Trophoblast cell (in vitro differentiated cells and primary cell): ENCODE data around the gene PKP1.

Source experiments
- DNase-seq, 2 donors: peaks; one replicate each; pipeline ENCODE4 v3.0.0-alpha.2; 2016
- H2AFZ ChIP-seq: 2 replicates; pipeline ENCODE4 v1.6.1; 2013; ENCODE audit warnings: low read length, moderate library complexity, mild to moderate bottlenecking; ENCODE audit not compliant: insufficient read depth, poor library complexity
- H2AK5ac ChIP-seq: 2 replicates; pipeline ENCODE4 v1.6.1; 2013; ENCODE audit warnings: mild to moderate bottlenecking, low read length
- H2BK120ac ChIP-seq: 2 replicates; pipeline ENCODE4 v1.6.1; 2013; ENCODE audit warnings: low read length, mild to moderate bottlenecking, moderate library complexity; ENCODE audit not compliant: insufficient read depth, poor library complexity
- H2BK12ac ChIP-seq: 2 replicates; pipeline ENCODE4 v1.6.1; 2013; ENCODE audit warnings: mild to moderate bottlenecking, low read length, moderate library complexity
- H2BK5ac ChIP-seq: 2 replicates; pipeline ENCODE4 v1.6.1; 2013; ENCODE audit warnings: low read length, low read depth, moderate library complexity, mild to moderate bottlenecking; ENCODE audit not compliant: poor library complexity
- H3K14ac ChIP-seq: 2 replicates; pipeline ENCODE4 v1.6.1; 2013; ENCODE audit warnings: mild to moderate bottlenecking, low read length
- H3K18ac ChIP-seq: 2 replicates; pipeline ENCODE4 v1.6.1; 2013; ENCODE audit warnings: mild to moderate bottlenecking, low read length
- H3K23ac ChIP-seq: 2 replicates; pipeline ENCODE4 v1.6.1; 2013; ENCODE audit warnings: low read length
- H3K27ac ChIP-seq: 2 replicates; pipeline ENCODE4 v1.5.1; 2013; ENCODE audit warnings: low read depth, mild to moderate bottlenecking, inconsistent platforms, low read length, moderate library complexity
- H3K27me3 ChIP-seq: 2 replicates; pipeline ENCODE4 v1.6.1; 2013; ENCODE audit warnings: inconsistent platforms, mild to moderate bottlenecking, low read length, moderate library complexity; ENCODE audit not compliant: insufficient read depth
- H3K36me3 ChIP-seq, 2 experiments: 1 replicate in 1 of 2; 2 replicates in 1 of 2; pipeline ENCODE4 v1.6.1; 2013; ENCODE audit warnings: low read length in 2 of 2, mild to moderate bottlenecking in 2 of 2, moderate library complexity in 1 of 2; ENCODE audit not compliant: insufficient read depth in 2 of 2, control insufficient read depth in 1 of 2
- H3K4ac ChIP-seq: 2 replicates; pipeline ENCODE4 v1.6.1; 2013; ENCODE audit warnings: low read depth, mild to moderate bottlenecking, low read length, moderate library complexity
- H3K4me1 ChIP-seq, 2 experiments: 1 replicate in 1 of 2; 2 replicates in 1 of 2; pipeline ENCODE4 v1.6.1; 2013; ENCODE audit warnings: low read length in 2 of 2, mild to moderate bottlenecking in 2 of 2, moderate library complexity in 1 of 2; ENCODE audit not compliant: insufficient read depth in 2 of 2, control insufficient read depth in 1 of 2
- H3K4me2 ChIP-seq: 2 replicates; pipeline ENCODE4 v1.6.1; 2013; ENCODE audit warnings: inconsistent platforms, mild to moderate bottlenecking, low read length, moderate library complexity
- H3K4me3 ChIP-seq: 2 replicates; pipeline ENCODE4 v1.5.1; 2013; ENCODE audit warnings: mild to moderate bottlenecking, low read depth, low read length, inconsistent platforms
- H3K79me1 ChIP-seq: one replicate; pipeline ENCODE4 v1.6.1; 2013; ENCODE audit warnings: low read length
- H3K79me2 ChIP-seq: 2 replicates; pipeline ENCODE4 v1.6.1; 2013; ENCODE audit warnings: low read length, mild to moderate bottlenecking; ENCODE audit not compliant: control insufficient read depth, insufficient read depth, poor library complexity
- H3K9ac ChIP-seq: 2 replicates; pipeline ENCODE4 v1.6.1; 2013; ENCODE audit warnings: mild to moderate bottlenecking, low read length
- H3K9me3 ChIP-seq: 2 replicates; pipeline ENCODE4 v1.6.1; 2013; ENCODE audit warnings: low read depth, mild to moderate bottlenecking, control low read depth, inconsistent platforms, low read length; ENCODE audit not compliant: insufficient read depth
- H4K12ac ChIP-seq: 2 replicates; pipeline ENCODE4 v1.6.1; 2013; ENCODE audit warnings: low read depth, mild to moderate bottlenecking, low read length, moderate library complexity
- H4K8ac ChIP-seq: 2 replicates; pipeline ENCODE4 v1.6.1; 2013; ENCODE audit warnings: low read depth, mild to moderate bottlenecking, low read length, moderate library complexity
- H4K91ac ChIP-seq: one replicate; pipeline ENCODE4 v1.6.1; 2013; ENCODE audit warnings: low read depth, mild to moderate bottlenecking, low read length, moderate library complexity
- WGBS: extraction: QIAGEN DNeasy Blood & Tissue Kit; methylation state at CpG from one replicate; pipeline ENCODE4 v1.1.7; 2013; ENCODE audit warnings: missing lambda C conversion rate; ENCODE audit not compliant: insufficient read length, insufficient coverage; ENCODE audit errors: extremely low coverage; 5-methylcytosine and 5-hydroxymethylcytosine counted together

The PKP1 gene

DNA sequence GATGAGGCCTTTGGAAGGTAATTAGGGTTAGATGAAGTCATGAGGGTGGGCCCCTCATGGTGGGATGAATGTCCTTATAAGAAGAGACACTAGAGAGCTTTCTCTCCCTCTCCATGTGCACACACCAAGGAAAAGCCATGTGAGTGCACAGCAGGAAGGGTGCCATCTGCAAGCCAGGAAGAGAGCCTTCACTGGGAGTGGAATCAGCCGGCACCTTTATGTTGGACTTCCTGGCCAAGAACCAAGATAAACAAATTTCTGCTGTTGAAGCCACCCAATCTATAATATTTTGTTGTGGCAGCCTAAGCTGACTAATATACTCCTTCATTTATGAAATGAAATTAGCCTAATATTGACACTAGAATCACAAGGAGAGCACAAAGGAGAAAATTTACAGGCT lies 38.2 kb upstream of the PKP1 start:
- Histone ChIP-seq H2BK12ac (no peak overlapping the region), H2AFZ (no peak overlapping the region), H4K8ac (no peak overlapping the region), H3K79me1 (no peaks in the 10 kb centered on the region), H2BK5ac (no peak overlapping the region), H2AK5ac (no peak overlapping the region), H2BK120ac (no peak overlapping the region), H4K12ac (no peak overlapping the region), H3K23ac (no peak overlapping the region), H3K4me1 (no peaks in the 10 kb centered on the region), H4K91ac (no peak overlapping the region), H3K36me3 (no peaks in the 10 kb centered on the region), H3K4me3 (no peak overlapping the region), H3K79me2 (no peaks in the 10 kb centered on the region), H3K4me2 (no peak overlapping the region), H3K9me3 (no peaks in the 10 kb centered on the region), H3K27me3 (no peaks in the 10 kb centered on the region), H3K18ac (no peak overlapping the region), H3K27ac (no peak overlapping the region), H3K9ac (no peak overlapping the region), H3K14ac (no peak overlapping the region), H3K4ac (no peak overlapping the region)
- DNase-seq = no peak
- no CpG with 5 or more reads among the region's 1 CpG for WGBS

GRCh38 chr1:201248721-201249559 lies 34.4 kb upstream of the PKP1 start:
- Histone ChIP-seq H2BK5ac (no peak overlapping the region), H4K8ac (no peak overlapping the region), H3K9ac (no peak overlapping the region), H4K91ac (no peak overlapping the region), H2AFZ (no peak overlapping the region), H3K27me3 (no peaks in the 10 kb centered on the region), H3K4me1 (peaks cover 2 to 3% of the 10 kb centered on the region in 2 experiments), H3K4ac (no peak overlapping the region), H3K14ac (no peak overlapping the region), H3K4me2 (no peak overlapping the region), H3K79me1 (no peaks in the 10 kb centered on the region), H3K9me3 (no peaks in the 10 kb centered on the region), H2AK5ac (no peak overlapping the region), H2BK12ac (no peak overlapping the region), H3K27ac (no peak overlapping the region), H3K79me2 (no peaks in the 10 kb centered on the region), H4K12ac (no peak overlapping the region), H3K23ac (no peak overlapping the region), H3K18ac (no peak overlapping the region), H3K36me3 (no peaks in the 10 kb centered on the region), H2BK120ac (no peak overlapping the region), H3K4me3 (no peak overlapping the region)
- DNase-seq = no peak
- WGBS = no CpG with 5 or more reads among the region's 14 CpGs

DNA sequence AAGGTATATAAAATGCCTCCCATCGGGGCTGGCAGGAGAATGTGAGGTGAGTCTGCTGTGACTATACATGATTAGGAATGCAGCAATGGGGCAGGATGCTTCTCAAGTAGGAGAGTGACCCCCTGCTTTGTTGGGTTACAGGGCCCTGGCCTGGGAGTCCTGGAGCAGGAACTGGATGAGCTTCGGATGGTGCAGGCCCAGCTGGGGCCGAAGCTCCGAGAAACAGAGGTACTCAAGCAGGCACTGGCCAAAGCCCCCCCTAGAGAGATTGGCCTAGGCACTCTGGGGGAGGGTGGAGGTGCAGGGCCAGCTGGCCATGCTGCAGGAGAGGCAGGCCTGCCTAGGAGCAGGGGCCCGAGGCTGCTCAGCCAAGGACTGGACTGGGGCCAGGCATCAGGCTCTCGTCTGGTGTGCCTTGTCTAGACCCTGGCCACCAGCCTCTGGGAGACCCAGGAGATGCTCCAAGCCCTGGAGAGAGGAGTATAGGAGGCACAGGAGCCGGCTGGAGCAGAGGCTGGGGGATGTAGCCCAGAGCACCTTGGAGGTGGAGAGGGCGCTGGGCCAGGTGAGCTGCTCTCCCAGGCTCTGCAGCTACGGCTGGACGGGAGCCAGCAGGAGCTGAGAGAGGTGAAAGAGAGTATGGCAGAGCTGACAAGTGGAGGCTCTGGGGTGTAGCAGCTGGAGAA lies 32.8 kb upstream of the PKP1 start:
- H2AFZ ChIP-seq = no peak overlapping the region
- no peak overlapping the region for H3K23ac ChIP-seq
- no peaks in the 10 kb centered on the region for H3K9me3 ChIP-seq
- peaks cover 2 to 4% of the 10 kb centered on the region in 2 experiments for H3K4me1 ChIP-seq
- no peak overlapping the region for H2AK5ac ChIP-seq
- H2BK120ac ChIP-seq = no peak overlapping the region
- H3K36me3 ChIP-seq = no peaks in the 10 kb centered on the region
- no peak overlapping the region for H4K91ac ChIP-seq
- no peak for DNase-seq
- no peak overlapping the region for H4K8ac ChIP-seq
- H3K9ac ChIP-seq = no peak overlapping the region
- H3K79me1 ChIP-seq = no peaks in the 10 kb centered on the region
- no peak overlapping the region for H2BK12ac ChIP-seq
- no peaks in the 10 kb centered on the region for H3K79me2 ChIP-seq
- no peak overlapping the region for H3K4me3 ChIP-seq
- H4K12ac ChIP-seq = no peak overlapping the region
- H3K14ac ChIP-seq = no peak overlapping the region
- WGBS = no CpG with 5 or more reads among the region's 10 CpGs
- no peak overlapping the region for H3K4ac ChIP-seq
- no peak overlapping the region for H3K4me2 ChIP-seq
- no peak overlapping the region for H3K27ac ChIP-seq
- no peak overlapping the region for H2BK5ac ChIP-seq
- H3K27me3 ChIP-seq = no peaks in the 10 kb centered on the region
- no peak overlapping the region for H3K18ac ChIP-seq

DNA sequence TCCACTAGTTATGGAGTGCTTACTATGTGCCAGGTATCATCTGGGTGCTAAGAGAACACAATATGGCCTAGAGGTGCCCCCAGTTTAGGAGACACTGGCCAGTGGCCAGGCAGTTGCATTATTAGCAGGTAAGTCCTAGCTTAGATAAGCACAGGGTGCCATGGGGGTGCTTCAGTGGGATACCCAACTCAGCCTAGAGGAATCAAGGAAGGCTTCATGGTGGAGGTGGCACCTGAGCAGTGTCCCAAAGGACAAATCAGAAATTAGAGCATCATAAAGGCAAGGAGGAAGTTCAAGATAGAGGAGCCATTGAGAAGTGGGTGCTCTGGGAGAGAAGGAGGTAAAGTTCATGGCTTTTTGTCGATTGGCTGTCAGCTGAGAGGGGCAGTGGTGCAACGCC lies 31.9 kb upstream of the PKP1 start:
- Histone ChIP-seq H3K4ac (no peak overlapping the region), H3K23ac (no peak overlapping the region), H4K91ac (no peak overlapping the region), H2AFZ (no peak overlapping the region), H4K8ac (no peak overlapping the region), H3K18ac (no peak overlapping the region), H2AK5ac (no peak overlapping the region), H3K4me2 (no peak overlapping the region), H3K9me3 (peaks cover 2% of the 10 kb centered on the region), H3K36me3 (no peaks in the 10 kb centered on the region), H3K79me2 (no peaks in the 10 kb centered on the region), H3K79me1 (no peaks in the 10 kb centered on the region), H3K9ac (no peak overlapping the region), H3K27me3 (no peaks in the 10 kb centered on the region), H3K27ac (no peak overlapping the region), H2BK5ac (no peak overlapping the region), H3K4me1 (peaks cover 2 to 4% of the 10 kb centered on the region in 2 experiments), H2BK120ac (no peak overlapping the region), H3K14ac (no peak overlapping the region), H3K4me3 (no peak overlapping the region), H4K12ac (no peak overlapping the region), H2BK12ac (no peak overlapping the region)
- WGBS = no CpG with 5 or more reads among the region's 2 CpGs
- no peak for DNase-seq
